ENCODE measurements around the gene CRIM1. TPM values are rescaled to one million over a fixed set of nuclear protein-coding genes. Genes with fewer than 3 reads are reported as not detected.

The CRIM1 gene
- total RNA-seq, 1 donor from 2014 or later, result 30.3 TPM

- H3K4me1 Mint-ChIP-seq (ENCODE audit: unreplicated experiment), result peaks cover 7% of the 10 kb centered on the region
- no peak overlapping the region for H3K27ac Mint-ChIP-seq
- DNase-seq (ENCODE audit: extremely low spot score, unreplicated experiment), result no peak
- no peaks in the 10 kb centered on the region for H3K9me3 Mint-ChIP-seq
- no peaks in the 10 kb centered on the region for H3K27me3 Mint-ChIP-seq
- no peak for TF ChIP-seq CTCF (conservative IDR thresholded peaks at IDR 0.05)
- H3K4me3 Mint-ChIP-seq, result no peak overlapping the region
- H3K36me3 Mint-ChIP-seq, result peaks cover 52% of the 10 kb centered on the region
Measured at GRCh38 chr2:36516136-36516870, 160.7 kb downstream of the CRIM1 start.

DNA sequence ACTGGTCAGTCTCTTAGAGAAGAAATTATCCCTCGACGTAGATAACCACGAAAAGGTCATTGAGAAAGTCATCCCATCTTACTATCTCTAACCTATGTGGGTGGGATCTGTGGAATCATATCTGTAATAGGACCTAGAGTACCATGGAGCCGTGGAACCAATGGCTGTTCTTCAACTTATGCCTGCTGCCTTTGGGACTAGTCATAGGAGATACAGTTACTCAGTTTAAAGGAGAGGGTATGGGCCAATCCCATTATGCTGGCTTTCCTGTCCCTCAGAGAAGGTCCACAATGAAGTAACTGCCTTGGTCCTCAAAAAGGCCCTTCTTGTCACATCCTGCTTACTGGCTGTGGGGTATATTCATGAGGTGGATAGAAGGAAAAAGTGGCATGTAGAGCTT lies 164.9 kb downstream of the CRIM1 start:
- no peak for DNase-seq (ENCODE audit: extremely low spot score, unreplicated experiment)
- Mint-ChIP-seq H3K9me3 (no peaks in the 10 kb centered on the region), H3K4me3 (no peak overlapping the region), H3K4me1 (ENCODE audit: unreplicated experiment) (no peaks in the 10 kb centered on the region), H3K36me3 (peaks cover 56% of the 10 kb centered on the region), H3K27me3 (no peaks in the 10 kb centered on the region), H3K27ac (no peak overlapping the region)
- TF ChIP-seq CTCF (conservative IDR thresholded peaks at IDR 0.05), result no peak

- Mint-ChIP-seq H3K36me3 (peaks cover 41% of the 10 kb centered on the region), H3K9me3 (no peaks in the 10 kb centered on the region), H3K4me1 (ENCODE audit: unreplicated experiment) (no peaks in the 10 kb centered on the region)
Measured at GRCh38 chr2:36523153-36523552, 167.6 kb downstream of the CRIM1 start.

GRCh38 chr2:36525245-36525644 lies 169.7 kb downstream of the CRIM1 start:
- no peak overlapping the region for H3K27ac Mint-ChIP-seq
- peaks cover 29% of the 10 kb centered on the region for H3K36me3 Mint-ChIP-seq
- H3K4me3 Mint-ChIP-seq, result no peak overlapping the region
- TF ChIP-seq CTCF (conservative IDR thresholded peaks at IDR 0.05), result no peak
- no peaks in the 10 kb centered on the region for H3K9me3 Mint-ChIP-seq
- DNase-seq (ENCODE audit: extremely low spot score, unreplicated experiment), result no peak
- H3K4me1 Mint-ChIP-seq (ENCODE audit: unreplicated experiment), result peaks cover 4% of the 10 kb centered on the region
- no peaks in the 10 kb centered on the region for H3K27me3 Mint-ChIP-seq

More at GRCh38 chr2:36523153-36523552, 167.6 kb downstream of the CRIM1 start:
- no peak overlapping the region for H3K27ac Mint-ChIP-seq
- H3K27me3 Mint-ChIP-seq, result no peaks in the 10 kb centered on the region
- H3K4me3 Mint-ChIP-seq, result no peak overlapping the region
- TF ChIP-seq CTCF (conservative IDR thresholded peaks at IDR 0.05), result no peak
- no peak for DNase-seq (ENCODE audit: extremely low spot score, unreplicated experiment)

- Mint-ChIP-seq H3K9me3 (no peaks in the 10 kb centered on the region), H3K4me3 (no peak overlapping the region), H3K4me1 (ENCODE audit: unreplicated experiment) (peaks cover 14% of the 10 kb centered on the region), H3K27ac (no peak overlapping the region), H3K27me3 (no peaks in the 10 kb centered on the region), H3K36me3 (peaks cover 25% of the 10 kb centered on the region)
- no peak for TF ChIP-seq CTCF (conservative IDR thresholded peaks at IDR 0.05)
- no peak for DNase-seq (ENCODE audit: extremely low spot score, unreplicated experiment)
Measured at GRCh38 chr2:36526226-36526625, 170.6 kb downstream of the CRIM1 start.

Measured in type B pancreatic cell (in vitro differentiated cells).